Activated T-cell treated with anti-CD3 and anti-CD28 coated beads, Interleukin-2, amount 50 U/mL, for 4 hours (primary cell): ENCODE data around the gene KCNK6. TPM values are rescaled to one million over a fixed set of nuclear protein-coding genes. Genes with fewer than 3 reads are reported as not detected.

ENCODE experiments used
- ATAC-seq, 2 donors: fragments of 200-7000 bp; cut with Tn5 transposase; one replicate each; pipeline ENCODE4 v1.10.0; 2021
- DNase-seq: peaks from one replicate; pipeline ENCODE4 v3.0.0-alpha.2; 2020
- H3K27me3 Mint-ChIP-seq: one replicate; pipeline ENCODE4 v1.8.0; 2021; ENCODE audit warnings: low read depth, mixed read lengths
- H3K36me3 Mint-ChIP-seq: one replicate; pipeline ENCODE4 v1.8.0; 2022; ENCODE audit warnings: mixed read lengths; ENCODE audit not compliant: insufficient read depth
- H3K4me1 Mint-ChIP-seq: one replicate; pipeline ENCODE4 v1.8.0; 2021; ENCODE audit warnings: low read depth, mixed read lengths
- H3K4me3 Mint-ChIP-seq: one replicate; pipeline ENCODE4 v1.8.0; 2021; ENCODE audit warnings: mild to moderate bottlenecking, moderate library complexity, mixed read lengths
- H3K9me3 Mint-ChIP-seq: one replicate; pipeline ENCODE4 v1.8.0; 2021; ENCODE audit warnings: mixed read lengths
- total RNA-seq, 3 donors: library from RNA; stranded (reverse); gene quantifications; one replicate each; pipeline ENCODE4 v1.2.1, GENCODE V29; 2021

KCNK6 gene
- 10 to 100 TPM in 1 of 3 donors, 1 to 10 TPM in 2; 9.2 to 10.9 (median 9.8) TPM for total RNA-seq

DNA sequence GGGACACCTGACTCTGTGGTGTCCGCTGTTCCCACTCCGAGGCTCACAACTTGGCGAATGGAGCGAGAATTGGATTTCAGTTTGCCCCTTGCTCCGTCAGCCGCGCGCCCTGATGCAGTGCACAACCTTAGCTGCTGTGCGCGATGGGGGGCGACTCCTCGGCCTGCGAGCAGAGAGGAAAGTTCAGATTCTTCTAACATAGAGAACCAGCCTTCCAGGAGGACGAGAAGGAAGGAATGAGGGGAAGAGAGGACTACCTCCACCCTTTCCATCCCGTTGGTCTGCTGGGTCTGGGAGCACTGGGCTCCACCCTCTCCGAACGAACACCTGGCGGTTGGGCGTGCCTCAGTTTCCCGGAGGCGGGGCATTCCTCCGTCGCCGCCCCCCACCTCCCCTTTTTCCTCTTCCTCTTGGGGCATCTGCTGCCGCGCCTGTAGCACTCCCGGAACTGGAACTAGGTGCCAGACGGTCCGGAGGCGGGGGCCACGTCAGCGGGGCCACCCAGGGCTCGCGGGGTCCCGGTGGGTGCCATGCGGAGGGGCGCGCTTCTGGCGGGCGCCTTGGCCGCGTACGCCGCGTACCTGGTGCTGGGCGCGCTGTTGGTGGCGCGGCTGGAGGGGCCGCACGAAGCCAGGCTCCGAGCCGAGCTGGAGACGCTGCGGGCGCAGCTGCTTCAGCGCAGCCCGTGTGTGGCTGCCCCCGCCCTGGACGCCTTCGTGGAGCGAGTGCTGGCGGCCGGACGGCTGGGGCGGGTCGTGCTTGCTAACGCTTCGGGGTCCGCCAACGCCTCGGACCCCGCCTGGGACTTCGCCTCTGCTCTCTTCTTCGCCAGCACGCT lies at the start of gene KCNK6:
Gene KCNK6 (plus strand): TSS at position 425 of the 838 bp plus-strand sequence. CDS start 106 bp downstream, at position 531.
- Mint-ChIP-seq H3K4me3 (peak within 1 kb of the TSS; percentile 83), H3K27me3 (no peaks in the 10 kb centered on the region), H3K36me3 (peaks cover 3% of the 10 kb centered on the region), H3K9me3 (no peaks in the 10 kb centered on the region), H3K4me1 (peaks cover 48% of the 10 kb centered on the region)
- ATAC-seq (peak; percentile 11), DNase-seq (peak; percentile 46)

DNA sequence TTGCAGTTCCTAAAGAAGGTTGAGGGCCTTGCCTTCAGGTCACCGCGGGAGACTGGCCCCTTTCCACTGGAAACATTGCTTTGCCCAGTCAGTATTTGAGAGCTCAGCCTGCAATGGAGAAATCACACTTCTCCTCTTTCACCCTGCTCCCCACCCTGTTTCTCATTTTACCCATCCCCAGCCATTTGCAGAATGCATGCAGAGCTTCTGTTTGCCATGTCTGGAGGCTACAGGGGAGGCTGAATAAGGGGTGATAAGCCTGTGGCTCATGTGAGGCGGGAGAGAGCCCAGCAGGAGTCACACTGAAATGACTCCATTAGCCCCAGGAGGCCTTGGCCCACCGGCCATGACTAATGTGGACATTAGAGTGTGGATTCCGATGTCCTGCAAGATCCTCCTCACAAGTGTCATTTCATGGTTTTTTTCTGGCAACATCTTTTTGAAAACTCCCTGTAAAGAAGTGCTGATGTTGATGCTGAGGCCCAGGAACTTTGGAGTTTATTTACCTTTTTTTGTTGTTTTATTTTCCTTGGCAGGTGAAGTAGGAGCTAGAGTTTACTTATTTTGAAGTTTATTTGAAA lies 49.0 kb upstream of the KCNK6 start:
- H3K9me3 Mint-ChIP-seq: no peaks in the 10 kb centered on the region
- H3K36me3 Mint-ChIP-seq: no peaks in the 10 kb centered on the region
- DNase-seq (no peak), ATAC-seq (no peak)
- no peaks in the 10 kb centered on the region for H3K27me3 Mint-ChIP-seq
- H3K4me3 Mint-ChIP-seq: no peak overlapping the region
- peaks cover 7% of the 10 kb centered on the region for H3K4me1 Mint-ChIP-seq

DNA sequence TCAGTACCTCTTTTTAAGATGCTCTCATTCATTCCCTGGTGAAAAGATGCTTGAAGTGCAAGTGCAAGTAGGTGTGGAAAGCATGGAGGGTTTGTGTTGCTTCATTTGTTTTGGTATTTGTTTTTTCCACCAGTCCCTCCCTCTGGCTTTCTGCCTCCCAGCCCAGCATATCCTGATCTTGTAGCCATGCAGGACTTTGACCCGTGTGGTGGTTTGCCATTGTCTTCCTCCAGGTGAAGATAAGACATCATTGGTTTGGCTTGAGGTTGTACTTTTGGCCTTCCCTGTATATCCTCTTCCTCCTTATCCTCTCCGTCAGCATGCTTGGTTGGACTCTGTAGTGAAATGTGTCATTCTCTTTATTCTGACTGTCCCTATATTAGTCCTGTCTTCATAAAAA lies 46.1 kb upstream of the KCNK6 start:
- H3K9me3 Mint-ChIP-seq: no peaks in the 10 kb centered on the region
- H3K36me3 Mint-ChIP-seq: no peaks in the 10 kb centered on the region
- no peaks in the 10 kb centered on the region for H3K4me1 Mint-ChIP-seq
- no peak for ATAC-seq
- no peaks in the 10 kb centered on the region for H3K27me3 Mint-ChIP-seq
- DNase-seq: no peak
- no peak overlapping the region for H3K4me3 Mint-ChIP-seq

DNA sequence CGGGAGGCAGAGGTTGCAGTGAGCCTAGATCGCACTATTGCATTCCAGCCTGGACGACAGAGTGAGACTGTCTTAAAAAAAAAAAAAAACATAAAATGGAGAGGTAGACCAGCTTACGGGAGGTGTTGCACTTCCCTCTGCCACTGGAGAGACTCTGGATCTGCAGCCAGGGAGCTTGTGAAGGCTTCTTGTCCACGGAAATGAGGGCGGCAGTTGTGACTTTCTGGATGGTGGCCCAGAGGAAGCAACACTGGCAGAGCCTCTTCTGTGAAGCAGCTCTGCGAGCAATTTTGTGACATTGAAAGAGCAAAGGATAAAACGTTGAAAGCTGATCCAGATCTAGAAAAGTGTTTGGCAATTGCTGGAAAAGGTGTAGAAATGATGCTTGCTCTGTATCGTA lies 44.9 kb upstream of the KCNK6 start:
- no peaks in the 10 kb centered on the region for H3K9me3 Mint-ChIP-seq
- H3K27me3 Mint-ChIP-seq: no peaks in the 10 kb centered on the region
- no peak overlapping the region for H3K4me3 Mint-ChIP-seq
- no peaks in the 10 kb centered on the region for H3K36me3 Mint-ChIP-seq
- no peaks in the 10 kb centered on the region for H3K4me1 Mint-ChIP-seq
- ATAC-seq: no peak
- DNase-seq: no peak

DNA sequence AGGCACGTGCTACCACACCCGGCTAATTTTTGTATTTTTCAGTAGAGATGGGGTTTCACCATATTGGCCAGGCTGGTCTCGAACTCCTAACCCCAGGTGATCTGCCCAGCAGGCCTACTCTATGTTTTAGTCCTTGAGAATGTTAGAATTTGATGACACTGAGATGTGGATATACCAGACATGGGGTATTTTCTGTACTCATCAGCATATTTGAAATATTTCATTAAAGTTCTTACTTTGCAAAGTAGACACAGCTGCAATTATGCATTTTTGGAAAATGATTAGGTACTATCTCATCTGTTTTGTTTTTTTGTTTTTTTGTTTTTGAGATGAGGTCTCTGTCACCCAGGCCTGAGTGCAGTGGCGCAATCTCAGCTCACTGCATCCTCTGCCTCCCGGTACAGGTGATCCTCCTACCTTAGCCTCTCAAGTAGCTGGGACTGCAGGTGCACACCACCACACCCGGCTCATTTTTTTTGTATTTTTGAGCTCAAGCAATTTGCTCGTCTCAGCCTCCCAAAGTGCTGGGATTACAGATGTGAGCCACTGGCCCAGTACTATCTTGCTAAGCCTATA lies 42.6 kb upstream of the KCNK6 start:
- Mint-ChIP-seq H3K36me3 (no peaks in the 10 kb centered on the region), H3K4me1 (peaks cover 5% of the 10 kb centered on the region), H3K4me3 (no peak overlapping the region), H3K9me3 (no peaks in the 10 kb centered on the region), H3K27me3 (no peaks in the 10 kb centered on the region)
- no peak for ATAC-seq
- DNase-seq: no peak

DNA sequence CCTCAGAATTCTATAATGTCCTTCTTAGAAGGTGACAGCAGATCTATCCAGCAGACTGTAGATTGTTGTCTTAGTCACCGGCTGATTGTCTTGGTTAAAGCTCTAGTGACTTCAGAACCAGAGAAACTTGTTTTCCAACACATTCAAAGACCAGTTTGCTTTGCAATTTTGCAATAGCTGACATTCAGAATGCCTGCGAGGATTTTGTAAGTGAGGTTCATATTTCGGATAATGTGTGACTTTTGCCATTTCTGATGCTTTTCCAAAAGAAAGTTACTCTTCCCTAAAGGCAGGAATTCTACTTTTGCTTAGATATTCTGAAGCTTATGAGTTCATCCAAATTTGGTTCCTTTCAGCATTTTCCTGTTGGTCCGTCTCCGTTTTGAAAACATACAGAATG lies 42.1 kb upstream of the KCNK6 start:
- Mint-ChIP-seq H3K4me1 (peaks cover 7% of the 10 kb centered on the region), H3K4me3 (no peak overlapping the region), H3K9me3 (no peaks in the 10 kb centered on the region), H3K36me3 (no peaks in the 10 kb centered on the region), H3K27me3 (no peaks in the 10 kb centered on the region)
- ATAC-seq (no peak), DNase-seq (no peak)

DNA sequence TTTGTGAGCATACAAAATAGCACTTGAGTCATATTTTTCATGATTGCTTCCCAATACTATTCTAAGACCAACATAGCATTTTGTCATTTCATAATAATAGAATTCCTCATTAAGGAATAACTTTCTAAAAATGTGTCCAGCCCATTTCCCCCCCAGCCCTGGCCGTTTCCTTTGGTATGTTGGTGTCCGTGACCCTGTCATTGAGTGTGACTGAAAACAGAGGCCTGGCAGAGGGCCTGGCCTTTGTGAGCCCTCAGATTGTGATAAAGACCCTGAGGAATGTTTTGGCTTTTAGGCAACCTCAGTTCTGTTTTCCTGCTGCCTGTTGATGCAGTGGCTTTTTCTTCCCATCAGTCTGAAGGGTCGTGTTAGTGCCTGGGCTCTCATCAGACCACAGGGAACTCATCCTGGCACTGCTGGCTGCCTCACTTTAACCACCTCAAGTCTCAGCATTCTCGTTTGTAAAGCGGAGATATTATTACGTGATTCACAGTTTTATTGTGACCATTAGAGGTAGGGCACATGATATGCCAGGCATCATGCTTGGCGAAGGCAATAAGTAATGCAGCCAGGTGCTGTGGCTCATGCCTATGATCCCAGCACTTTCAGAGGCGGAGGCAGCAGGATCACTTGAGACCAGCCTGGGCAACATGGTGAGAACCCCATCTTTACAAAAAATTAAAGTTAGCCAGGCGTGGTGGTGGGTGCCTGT lies 41.5 kb upstream of the KCNK6 start:
- H3K4me1 Mint-ChIP-seq: peaks cover 7% of the 10 kb centered on the region
- DNase-seq: no peak
- no peaks in the 10 kb centered on the region for H3K27me3 Mint-ChIP-seq
- no peak for ATAC-seq
- no peaks in the 10 kb centered on the region for H3K36me3 Mint-ChIP-seq
- H3K9me3 Mint-ChIP-seq: no peaks in the 10 kb centered on the region
- H3K4me3 Mint-ChIP-seq: no peak overlapping the region

DNA sequence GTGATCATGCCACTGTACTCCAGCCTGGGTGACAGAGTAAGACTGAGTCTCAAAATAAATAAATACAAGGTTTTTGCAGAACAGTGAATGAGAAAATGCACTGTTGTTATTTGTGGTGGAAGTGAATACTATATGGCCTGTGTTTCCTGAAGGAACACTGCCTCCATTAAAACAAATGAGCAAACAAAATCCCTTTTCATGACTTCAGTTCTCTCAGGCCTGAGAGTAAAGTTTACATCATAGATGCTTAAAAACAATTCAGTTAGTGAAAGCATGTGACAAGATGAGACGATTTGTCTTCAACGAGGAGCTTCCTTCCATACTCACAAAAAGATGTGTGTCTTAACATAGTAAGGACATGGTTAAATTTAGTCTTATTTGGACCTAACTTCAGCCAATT lies 40.9 kb upstream of the KCNK6 start:
- no peaks in the 10 kb centered on the region for H3K27me3 Mint-ChIP-seq
- ATAC-seq: no peak
- H3K9me3 Mint-ChIP-seq: no peaks in the 10 kb centered on the region
- peaks cover 7% of the 10 kb centered on the region for H3K4me1 Mint-ChIP-seq
- H3K4me3 Mint-ChIP-seq: no peak overlapping the region
- no peaks in the 10 kb centered on the region for H3K36me3 Mint-ChIP-seq
- no peak for DNase-seq

DNA sequence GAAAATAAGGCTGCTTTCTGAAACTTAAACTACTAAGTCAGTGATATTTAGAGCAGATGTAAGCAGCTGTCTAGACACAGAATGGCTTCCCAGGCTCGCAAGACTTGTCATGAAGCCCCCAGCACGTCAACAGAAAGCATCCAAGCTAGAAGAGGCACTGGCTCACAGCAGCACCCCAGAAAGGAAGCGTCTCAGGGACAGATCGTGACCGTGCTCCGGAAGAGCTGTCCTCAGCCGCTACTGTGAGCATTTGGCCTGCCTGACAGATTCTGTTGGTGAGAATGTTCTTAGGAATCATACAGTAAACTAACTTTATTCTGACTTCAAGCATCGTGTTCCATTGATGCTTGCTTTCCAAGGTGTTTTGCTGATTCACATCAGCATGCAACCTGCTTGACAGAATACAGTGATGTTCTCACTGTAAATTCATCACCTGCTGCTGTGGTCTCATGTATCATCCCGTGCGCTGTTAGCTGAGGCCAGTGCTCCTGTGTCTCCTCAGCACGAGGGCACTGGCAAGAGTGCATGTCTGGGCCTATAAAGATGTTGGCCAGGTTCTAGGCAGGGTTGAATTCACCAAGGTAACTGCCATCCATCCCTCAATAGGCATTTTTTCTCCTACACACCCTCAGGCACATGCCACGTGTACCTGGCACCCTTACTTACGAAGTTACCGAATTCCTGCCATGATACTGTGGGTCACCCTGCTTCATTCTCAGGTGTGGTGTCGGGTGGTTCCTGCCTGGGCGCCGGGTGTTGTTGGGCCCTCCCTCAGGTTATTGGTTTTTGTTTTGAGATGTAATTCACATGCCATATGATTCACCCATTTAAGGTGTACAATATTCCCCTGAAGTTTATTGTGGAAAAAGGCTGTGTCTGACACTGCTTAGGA lies 39.4 kb upstream of the KCNK6 start:
- Mint-ChIP-seq H3K9me3 (no peaks in the 10 kb centered on the region), H3K36me3 (no peaks in the 10 kb centered on the region), H3K4me3 (no peak overlapping the region), H3K27me3 (no peaks in the 10 kb centered on the region), H3K4me1 (peaks cover 7% of the 10 kb centered on the region)
- no peak for DNase-seq
- ATAC-seq: no peak

DNA sequence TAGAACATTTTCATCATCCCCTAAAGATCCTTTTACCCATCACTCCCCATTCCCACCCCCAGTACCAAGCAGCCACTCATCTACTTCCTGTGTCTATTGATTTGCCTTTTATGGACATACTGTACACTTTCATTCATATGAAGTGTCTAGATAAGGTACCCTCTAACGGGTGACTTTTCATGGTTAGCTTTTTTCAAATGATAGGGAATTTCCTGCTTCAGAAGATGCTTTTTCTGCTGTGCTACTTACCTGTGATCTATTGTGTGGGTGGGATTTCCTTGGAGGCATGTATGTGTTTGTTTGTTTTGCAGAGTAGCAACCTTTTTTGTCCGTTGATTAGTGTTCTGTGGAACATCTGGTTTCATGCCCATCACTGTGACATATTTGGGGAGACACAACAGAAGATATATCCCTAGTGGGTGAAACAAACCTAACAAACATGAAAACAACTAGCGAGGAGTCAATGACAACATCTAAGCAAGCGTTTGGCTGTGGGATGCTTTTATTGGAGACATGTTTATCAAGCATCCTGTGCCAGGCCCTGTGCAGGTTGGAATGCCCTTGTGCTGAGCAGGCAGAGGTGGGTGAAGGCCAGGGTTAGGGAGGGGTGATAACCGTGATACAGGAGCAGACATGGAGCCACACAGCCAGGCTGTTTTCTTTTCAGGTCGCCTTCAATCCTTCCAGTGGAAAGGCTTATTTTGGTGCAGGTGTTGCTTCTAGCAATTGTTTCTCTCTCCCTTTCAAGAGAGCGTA lies 37.7 kb upstream of the KCNK6 start:
- Mint-ChIP-seq H3K4me3 (no peak overlapping the region), H3K27me3 (no peaks in the 10 kb centered on the region), H3K4me1 (peaks cover 7% of the 10 kb centered on the region), H3K36me3 (peaks cover 5% of the 10 kb centered on the region), H3K9me3 (no peaks in the 10 kb centered on the region)
- no peak for DNase-seq
- ATAC-seq: peak; percentile 28 to 51

DNA sequence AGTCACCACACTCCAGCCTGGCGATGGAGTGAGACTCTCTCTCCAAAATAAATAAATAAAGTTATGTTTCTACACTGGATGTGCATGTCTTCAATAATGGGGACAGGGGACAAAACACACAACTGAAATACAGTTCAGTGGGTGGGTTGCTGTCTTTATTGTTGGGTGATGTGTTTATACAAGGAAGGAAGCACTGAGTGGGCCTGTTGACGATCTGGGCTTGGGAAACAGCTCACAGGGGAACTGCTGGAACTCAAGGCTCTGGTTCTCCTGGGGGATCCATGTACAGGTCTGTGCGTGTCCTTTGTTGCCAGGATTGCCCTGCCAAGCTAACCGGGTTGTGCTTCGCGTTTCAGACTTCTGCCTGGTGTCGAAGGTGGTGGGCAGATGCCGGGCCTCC lies 36.4 kb upstream of the KCNK6 start:
- H3K27me3 Mint-ChIP-seq: no peaks in the 10 kb centered on the region
- DNase-seq: no peak
- peaks cover 6% of the 10 kb centered on the region for H3K36me3 Mint-ChIP-seq
- H3K4me3 Mint-ChIP-seq: no peak overlapping the region
- H3K9me3 Mint-ChIP-seq: no peaks in the 10 kb centered on the region
- no peak for ATAC-seq
- H3K4me1 Mint-ChIP-seq: peaks cover 7% of the 10 kb centered on the region

DNA sequence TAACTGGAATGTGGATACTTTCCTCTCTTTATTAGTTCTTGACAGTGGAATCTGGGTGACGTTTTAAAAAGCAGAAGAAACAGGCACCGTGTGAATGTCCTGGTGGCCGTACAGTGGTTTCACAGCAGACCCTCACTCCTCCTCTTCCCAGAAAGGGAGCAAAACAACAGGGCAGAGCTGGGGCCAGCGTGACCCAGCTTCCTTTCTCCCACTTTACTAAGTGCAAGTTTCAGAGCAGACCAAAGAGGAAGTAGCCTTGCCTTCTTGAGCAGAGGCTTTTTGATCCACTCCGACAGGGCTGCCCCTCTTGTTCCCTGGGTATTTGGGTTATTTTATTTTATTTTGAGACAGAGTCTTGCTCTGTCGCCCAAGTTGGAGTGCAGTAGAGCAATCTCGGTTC lies 35.2 kb upstream of the KCNK6 start:
- Mint-ChIP-seq H3K36me3 (peaks cover 6% of the 10 kb centered on the region), H3K9me3 (no peaks in the 10 kb centered on the region), H3K4me1 (peaks cover 7% of the 10 kb centered on the region), H3K27me3 (no peaks in the 10 kb centered on the region), H3K4me3 (no peak overlapping the region)
- DNase-seq: no peak
- ATAC-seq: no peak

DNA sequence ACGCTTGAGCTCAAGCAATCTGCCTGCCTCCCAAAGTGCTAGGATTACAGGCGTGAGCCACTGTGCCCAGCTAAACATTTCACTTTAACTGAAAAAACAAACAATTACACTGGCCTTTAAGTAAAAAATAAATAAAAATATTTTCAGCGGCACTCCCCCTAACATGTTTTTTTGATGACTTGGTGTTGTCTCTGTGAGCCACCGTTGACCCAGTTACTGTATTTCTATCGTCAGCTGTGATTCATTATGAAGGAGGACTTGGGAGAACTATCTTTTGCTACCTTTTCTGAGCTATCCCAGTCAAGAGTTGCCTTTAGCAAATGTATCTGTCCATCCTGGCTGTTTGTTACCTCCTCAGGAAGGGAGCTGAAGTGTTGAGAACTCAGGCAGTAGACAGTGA lies 34.1 kb upstream of the KCNK6 start:
- Mint-ChIP-seq H3K4me3 (no peak overlapping the region), H3K36me3 (peaks cover 8% of the 10 kb centered on the region), H3K4me1 (peaks cover 7% of the 10 kb centered on the region), H3K27me3 (no peaks in the 10 kb centered on the region), H3K9me3 (no peaks in the 10 kb centered on the region)
- ATAC-seq (no peak), DNase-seq (no peak)
